Measurements from ENCODE around the gene GPR55. TPM values are rescaled to one million over a fixed set of nuclear protein-coding genes. Genes with fewer than 3 reads are reported as not detected.

The GPR55 gene
- total RNA-seq, 1 donor from 2014 or later = not detected

DNA sequence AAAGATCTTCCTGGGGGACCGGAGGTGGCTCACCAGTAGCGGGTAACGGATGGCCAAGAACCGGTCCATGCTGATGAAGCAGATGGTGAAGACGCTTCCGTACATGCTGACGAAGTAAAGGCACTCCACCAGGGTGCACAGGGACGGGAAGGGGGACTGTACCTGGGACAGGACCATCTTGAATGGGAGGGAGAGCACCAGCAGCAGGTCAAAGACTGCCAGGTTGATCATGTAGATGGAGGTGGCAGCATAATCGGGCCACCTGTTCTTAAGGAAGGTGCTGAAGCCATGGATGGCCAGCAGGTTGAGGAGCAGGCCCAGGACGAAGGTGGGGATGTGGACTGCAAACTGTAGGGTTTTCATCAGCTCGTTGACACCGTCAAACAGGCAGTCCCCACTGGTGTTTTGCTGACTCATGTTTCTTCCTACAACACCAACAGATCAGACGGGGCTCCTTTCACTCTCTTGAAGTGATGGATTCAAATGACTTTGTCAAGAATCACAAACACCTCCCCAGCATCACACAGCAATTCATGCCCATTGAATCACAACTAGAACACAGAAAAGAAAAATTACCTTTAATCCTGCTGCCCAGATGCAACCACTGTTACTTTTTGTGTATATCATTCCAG lies 14.4 kb downstream of the GPR55 start:
- Histone ChIP-seq H3K9me3 (ENCODE audit: insufficient read depth, low read depth, low read length) (no peaks in the 10 kb centered on the region), H3K27ac (ENCODE audit: low read depth, low read length) (no peak overlapping the region), H3K27me3 (ENCODE audit: insufficient read depth, low read length) (no peaks in the 10 kb centered on the region), H4K20me1 (ENCODE audit: insufficient read depth, low read length) (no peaks in the 10 kb centered on the region), H3K36me3 (ENCODE audit: insufficient read depth, low read length) (no peaks in the 10 kb centered on the region), H3K79me2 (ENCODE audit: insufficient read depth, low read length) (no peaks in the 10 kb centered on the region), H3K4me2 (ENCODE audit: low read length) (no peak overlapping the region), H3K4me3 (ENCODE audit: insufficient read depth, low read depth, low read length) (no peak overlapping the region), H3K9ac (ENCODE audit: low read length) (no peak overlapping the region), H2AFZ (ENCODE audit: low read depth, low read length) (no peak overlapping the region), H3K4me1 (ENCODE audit: insufficient read depth, low read length) (peaks cover 14% of the 10 kb centered on the region)
- no peak for FAIRE-seq
- no peak overlapping the region for H3K27ac Mint-ChIP-seq (ENCODE audit: unreplicated experiment)
- TF ChIP-seq EZH2 (IDR thresholded peaks at IDR 0.05; ENCODE audit: insufficient read depth, low read length) = no peak
- TF ChIP-seq, protein P1, sequence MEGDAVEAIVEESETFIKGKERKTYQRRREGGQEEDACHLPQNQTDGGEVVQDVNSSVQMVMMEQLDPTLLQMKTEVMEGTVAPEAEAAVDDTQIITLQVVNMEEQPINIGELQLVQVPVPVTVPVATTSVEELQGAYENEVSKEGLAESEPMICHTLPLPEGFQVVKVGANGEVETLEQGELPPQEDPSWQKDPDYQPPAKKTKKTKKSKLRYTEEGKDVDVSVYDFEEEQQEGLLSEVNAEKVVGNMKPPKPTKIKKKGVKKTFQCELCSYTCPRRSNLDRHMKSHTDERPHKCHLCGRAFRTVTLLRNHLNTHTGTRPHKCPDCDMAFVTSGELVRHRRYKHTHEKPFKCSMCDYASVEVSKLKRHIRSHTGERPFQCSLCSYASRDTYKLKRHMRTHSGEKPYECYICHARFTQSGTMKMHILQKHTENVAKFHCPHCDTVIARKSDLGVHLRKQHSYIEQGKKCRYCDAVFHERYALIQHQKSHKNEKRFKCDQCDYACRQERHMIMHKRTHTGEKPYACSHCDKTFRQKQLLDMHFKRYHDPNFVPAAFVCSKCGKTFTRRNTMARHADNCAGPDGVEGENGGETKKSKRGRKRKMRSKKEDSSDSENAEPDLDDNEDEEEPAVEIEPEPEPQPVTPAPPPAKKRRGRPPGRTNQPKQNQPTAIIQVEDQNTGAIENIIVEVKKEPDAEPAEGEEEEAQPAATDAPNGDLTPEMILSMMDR (IDR thresholded peaks at IDR 0.05; ENCODE audit: insufficient read depth, low read depth, low read length) = no peak
- H3K27me3 Mint-ChIP-seq (ENCODE audit: low read depth, unreplicated experiment) = peaks cover 40% of the 10 kb centered on the region
- peaks cover 2% of the 10 kb centered on the region for H3K9me3 Mint-ChIP-seq (ENCODE audit: unreplicated experiment)
- no peak for DNase-seq (ENCODE audit: low read depth)
- no peak overlapping the region for H3K4me3 Mint-ChIP-seq (ENCODE audit: unreplicated experiment)
- H3K4me1 Mint-ChIP-seq (ENCODE audit: low read depth, unreplicated experiment) = peaks cover 3% of the 10 kb centered on the region
- H3K36me3 Mint-ChIP-seq (ENCODE audit: low read depth, unreplicated experiment) = no peaks in the 10 kb centered on the region

DNA sequence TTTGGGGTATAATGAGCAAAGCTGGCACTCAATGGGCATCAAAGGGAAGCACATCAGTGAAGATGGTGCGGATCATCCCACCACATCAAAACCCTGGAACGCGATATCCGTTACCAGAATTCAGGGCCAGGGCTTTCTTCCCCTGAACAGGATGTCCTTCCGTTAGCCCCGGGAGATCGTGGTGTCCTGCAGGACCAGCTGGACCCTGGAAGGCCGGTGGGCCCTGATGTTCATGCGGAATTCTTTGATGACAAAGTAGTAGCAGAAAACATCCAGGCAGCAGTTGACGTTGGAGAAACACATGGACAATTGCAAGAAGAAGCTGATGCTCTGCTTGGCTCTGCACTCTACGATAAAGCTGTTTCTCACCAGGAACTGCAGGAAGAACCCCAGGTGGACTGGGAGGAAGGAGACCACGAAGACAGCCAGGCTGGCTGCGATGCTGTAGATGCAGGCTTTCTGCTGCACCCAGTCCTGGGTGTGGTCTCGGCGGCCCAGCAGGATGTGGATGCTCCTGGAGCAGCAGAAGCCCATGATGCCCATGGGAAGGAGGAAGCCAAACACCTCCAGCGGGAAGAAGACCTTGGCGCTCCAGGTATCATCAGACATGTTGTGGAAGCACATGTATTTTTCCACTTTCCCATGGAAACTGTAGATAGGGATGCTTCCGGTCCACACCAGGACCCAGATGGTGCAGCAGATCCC lies 15.0 kb downstream of the GPR55 start:
- H3K79me2 ChIP-seq (ENCODE audit: insufficient read depth, low read length) = no peaks in the 10 kb centered on the region
- H3K27me3 Mint-ChIP-seq (ENCODE audit: low read depth, unreplicated experiment) = peaks cover 44% of the 10 kb centered on the region
- no peak overlapping the region for H2AFZ ChIP-seq (ENCODE audit: low read depth, low read length)
- no peak overlapping the region for H3K4me2 ChIP-seq (ENCODE audit: low read length)
- H3K4me3 ChIP-seq (ENCODE audit: insufficient read depth, low read depth, low read length) = no peak overlapping the region
- peaks cover 17% of the 10 kb centered on the region for H3K4me1 ChIP-seq (ENCODE audit: insufficient read depth, low read length)
- no peak for TF ChIP-seq EZH2 (IDR thresholded peaks at IDR 0.05; ENCODE audit: insufficient read depth, low read length)
- TF ChIP-seq, protein P1 (IDR thresholded peaks at IDR 0.05; ENCODE audit: insufficient read depth, low read depth, low read length) = no peak
- peaks cover 3% of the 10 kb centered on the region for H3K4me1 Mint-ChIP-seq (ENCODE audit: low read depth, unreplicated experiment)
- DNase-seq (ENCODE audit: low read depth) (no peak), FAIRE-seq (no peak)
- H3K9ac ChIP-seq (ENCODE audit: low read length) = no peak overlapping the region
- no peak overlapping the region for H3K27ac ChIP-seq (ENCODE audit: low read depth, low read length)
- no peaks in the 10 kb centered on the region for H4K20me1 ChIP-seq (ENCODE audit: insufficient read depth, low read length)
- H3K36me3 ChIP-seq (ENCODE audit: insufficient read depth, low read length) = no peaks in the 10 kb centered on the region
- no peaks in the 10 kb centered on the region for H3K36me3 Mint-ChIP-seq (ENCODE audit: low read depth, unreplicated experiment)
- H3K27ac Mint-ChIP-seq (ENCODE audit: unreplicated experiment) = no peak overlapping the region
- H3K9me3 ChIP-seq (ENCODE audit: insufficient read depth, low read depth, low read length) = no peaks in the 10 kb centered on the region
- H3K4me3 Mint-ChIP-seq (ENCODE audit: unreplicated experiment) = no peak overlapping the region
- peaks cover 2% of the 10 kb centered on the region for H3K9me3 Mint-ChIP-seq (ENCODE audit: unreplicated experiment)
- H3K27me3 ChIP-seq (ENCODE audit: insufficient read depth, low read length) = no peaks in the 10 kb centered on the region

Measured in astrocyte (in vitro differentiated cells and primary cell).